Esophagus muscularis mucosa (tissue), 4 donors: Measurements from ENCODE around the gene ZNF343. TPM values are rescaled to one million over a fixed set of nuclear protein-coding genes. Genes with fewer than 3 reads are reported as not detected.

ENCODE experiments used
- DNase-seq: peaks from one replicate; pipeline ENCODE4 v3.0.0-alpha.2; 2017; ENCODE audit errors: extremely low spot score
- H3K27ac ChIP-seq, 4 donors: fragments of 200-600 bp; sonication (generic); replicated peaks in 1 of 4; 1 replicate in 3 of 4; 2 replicates in 1 of 4; pipeline ENCODE4 v1.5.1; 2016 to 2019; ENCODE audit warnings: mild to moderate bottlenecking in 1 of 4
- H3K27me3 ChIP-seq, 4 donors: fragments of 200-600 bp; sonication (generic); one replicate each; pipeline versions ENCODE4 v1.5.1 to v1.6.0; 2016 to 2019
- H3K36me3 ChIP-seq, 4 donors: fragments of 200-600 bp; sonication (generic); one replicate each; pipeline ENCODE4 v1.5.1; 2016 to 2019
- H3K4me1 ChIP-seq, 4 donors: fragments of 200-600 bp; sonication (generic); one replicate each; pipeline ENCODE4 v1.5.1; 2016 to 2019
- H3K4me3 ChIP-seq, 4 donors: fragments of 200-600 bp; sonication (generic); 1 replicate in 2 of 4; 2 replicates in 2 of 4; pipeline ENCODE4 v1.5.1; 2016 to 2019; ENCODE audit warnings: mild to moderate bottlenecking in 4 of 4, moderate library complexity in 1 of 4
- H3K9me3 ChIP-seq, 4 donors: fragments of 200-600 bp; sonication (generic); 1 replicate in 3 of 4; 2 replicates in 1 of 4; pipeline ENCODE4 v1.5.1; 2016 to 2019
- EP300 ChIP-seq: sonication (generic); formaldehyde crosslinking; IDR thresholded peaks from one replicate; pipeline ENCODE4 v1.6.1; 2017; ENCODE audit warnings: antibody characterized with exemption
- POLR2A ChIP-seq: fragments of 450-650 bp; IDR thresholded peaks from one replicate; pipeline ENCODE4 v1.6.1; 2017; ENCODE audit warnings: antibody characterized with exemption, moderate library complexity, mild to moderate bottlenecking, low read depth
- POLR2AphosphoS5 ChIP-seq, 2 donors: sonication (generic); formaldehyde crosslinking; IDR thresholded peaks; one replicate each; pipeline ENCODE4 v1.6.1; 2017; ENCODE audit warnings: antibody characterized with exemption in 2 of 2
- WGBS: methylation state at CpG from one replicate; pipeline ENCODE4 v1.1.5; 2018; 5-methylcytosine and 5-hydroxymethylcytosine counted together
- intact Hi-C: fragments of 100-400 bp; cut with DNase I; formaldehyde crosslinking; loops from one replicate; pipeline ENCODE4 v1.15.1; 2023
- total RNA-seq, 4 donors: library from RNA; depleted of rRNA; stranded (reverse); fragments of >200 nt; gene quantifications; one replicate each; pipeline versions ENCODE4 v1.1.0 to v1.2.1, GENCODE V29; 2016
- TF ChIP-seq, protein P1 (sequence below), 3 experiments: fragments of 200-600 bp in 2 of 3; fragments of 450-650 bp in 1 of 3; sonication (generic) in 2 of 3; IDR thresholded peaks; one replicate each; pipeline ENCODE4 v1.5.1; 2017 to 2019; ENCODE audit warnings: antibody characterized with exemption in 3 of 3, mild to moderate bottlenecking in 2 of 3, moderate library complexity in 1 of 3

ZNF343 gene
- total RNA-seq, 4 donors from 2014 or later = 9.9 to 19.5 (median 16.1) TPM

DNA sequence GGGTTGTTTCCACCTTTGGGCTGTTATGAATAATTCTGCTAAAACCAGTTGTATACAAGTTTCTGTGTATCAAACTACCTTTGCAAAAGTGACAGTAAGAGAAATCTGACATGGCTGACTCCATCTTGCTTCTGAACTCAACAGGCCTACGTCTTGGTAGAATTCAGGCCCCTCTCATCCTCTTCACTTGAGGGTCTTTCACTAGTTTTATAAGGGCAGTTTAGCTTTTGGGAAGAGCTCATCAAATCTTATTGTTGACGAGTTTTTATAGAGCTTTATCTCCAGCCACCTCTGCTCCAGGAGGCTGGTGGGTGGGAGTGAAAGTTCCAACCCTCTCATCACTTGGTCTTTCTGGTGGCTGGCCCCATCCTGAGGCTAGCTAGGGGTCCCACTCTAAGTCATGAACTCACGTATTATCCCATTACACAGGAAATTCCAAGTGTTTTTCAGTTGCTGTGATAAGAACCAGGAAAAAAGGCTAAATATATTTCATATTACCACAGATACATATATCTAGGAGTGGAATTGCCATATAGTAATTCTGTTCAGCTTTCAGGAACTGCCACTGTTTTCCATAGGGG is 49.7 kb downstream of the ZNF343 start:
- H3K4me3 ChIP-seq = no peak overlapping the region
- peaks cover 0 to 7% (median 3%) of the 10 kb centered on the region in 4 donors for H3K4me1 ChIP-seq
- H3K27ac ChIP-seq = no peak overlapping the region
- H3K36me3 ChIP-seq = peaks cover 41 to 63% (median 51%) of the 10 kb centered on the region in 4 donors
- no peaks in the 10 kb centered on the region for H3K27me3 ChIP-seq
- peak; percentile 10 for DNase-seq
- intact Hi-C loops = loop anchor here (10.0 kb wide), 1 partner anchor 674 kb away; no protein-coding TSS in a partner anchor
- TF ChIP-seq, protein P1, sequence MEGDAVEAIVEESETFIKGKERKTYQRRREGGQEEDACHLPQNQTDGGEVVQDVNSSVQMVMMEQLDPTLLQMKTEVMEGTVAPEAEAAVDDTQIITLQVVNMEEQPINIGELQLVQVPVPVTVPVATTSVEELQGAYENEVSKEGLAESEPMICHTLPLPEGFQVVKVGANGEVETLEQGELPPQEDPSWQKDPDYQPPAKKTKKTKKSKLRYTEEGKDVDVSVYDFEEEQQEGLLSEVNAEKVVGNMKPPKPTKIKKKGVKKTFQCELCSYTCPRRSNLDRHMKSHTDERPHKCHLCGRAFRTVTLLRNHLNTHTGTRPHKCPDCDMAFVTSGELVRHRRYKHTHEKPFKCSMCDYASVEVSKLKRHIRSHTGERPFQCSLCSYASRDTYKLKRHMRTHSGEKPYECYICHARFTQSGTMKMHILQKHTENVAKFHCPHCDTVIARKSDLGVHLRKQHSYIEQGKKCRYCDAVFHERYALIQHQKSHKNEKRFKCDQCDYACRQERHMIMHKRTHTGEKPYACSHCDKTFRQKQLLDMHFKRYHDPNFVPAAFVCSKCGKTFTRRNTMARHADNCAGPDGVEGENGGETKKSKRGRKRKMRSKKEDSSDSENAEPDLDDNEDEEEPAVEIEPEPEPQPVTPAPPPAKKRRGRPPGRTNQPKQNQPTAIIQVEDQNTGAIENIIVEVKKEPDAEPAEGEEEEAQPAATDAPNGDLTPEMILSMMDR (IDR thresholded peaks at IDR 0.05) = no peak
- TF ChIP-seq POLR2AphosphoS5 (IDR thresholded peaks at IDR 0.05) (no peak), POLR2A (no peak), EP300 (no peak)
- WGBS = 92% methylated on average over 3 of the region's 3 CpGs
- no peaks in the 10 kb centered on the region for H3K9me3 ChIP-seq

- Histone ChIP-seq H3K36me3 (peaks cover 10 to 33% (median 20%) of the 10 kb centered on the region in 4 donors), H3K27ac (no peak overlapping the region)
- intact Hi-C loops = loop anchor here (10.0 kb wide), 1 partner anchor 671 kb away; no protein-coding TSS in a partner anchor
These were observed 52.8 kb downstream of the ZNF343 start for GRCh38 chr20:2455771-2456497.

GRCh38 chr20:2453792-2454191 is 54.9 kb downstream of the ZNF343 start:
- peaks cover 0 to 11% (median 1%) of the 10 kb centered on the region in 4 donors for H3K36me3 ChIP-seq
- DNase-seq = peak; percentile 21
- H3K27ac ChIP-seq = no peak overlapping the region
- no peaks in the 10 kb centered on the region for H3K9me3 ChIP-seq
- intact Hi-C loops = loop anchor here (5.0 to 10.0 kb wide), 2 partner anchors 246 to 669 kb away; no protein-coding TSS in a partner anchor
- no peak overlapping the region for H3K4me3 ChIP-seq
- TF ChIP-seq EP300 (no peak), POLR2AphosphoS5 (IDR thresholded peaks at IDR 0.05) (no peak), POLR2A (no peak)
- TF ChIP-seq, protein P1 (IDR thresholded peaks at IDR 0.05) = no peak
- H3K4me1 ChIP-seq = peaks cover 0 to 7% (median 3%) of the 10 kb centered on the region in 4 donors
- 89% methylated on average over 3 of the region's 3 CpGs for WGBS
- no peaks in the 10 kb centered on the region for H3K27me3 ChIP-seq

More at GRCh38 chr20:2455771-2456497, 52.8 kb downstream of the ZNF343 start:
- WGBS = 77% methylated on average over 2 of the region's 2 CpGs
- H3K9me3 ChIP-seq = no peaks in the 10 kb centered on the region
- no peaks in the 10 kb centered on the region for H3K27me3 ChIP-seq
- no peak for TF ChIP-seq POLR2AphosphoS5 (IDR thresholded peaks at IDR 0.05)
- TF ChIP-seq POLR2A = no peak
- no peak for TF ChIP-seq EP300
- TF ChIP-seq, protein P1 (IDR thresholded peaks at IDR 0.05) = no peak
- H3K4me3 ChIP-seq = no peak overlapping the region
- DNase-seq = peak; percentile 24
- peaks cover 0 to 7% (median 3%) of the 10 kb centered on the region in 4 donors for H3K4me1 ChIP-seq

DNA sequence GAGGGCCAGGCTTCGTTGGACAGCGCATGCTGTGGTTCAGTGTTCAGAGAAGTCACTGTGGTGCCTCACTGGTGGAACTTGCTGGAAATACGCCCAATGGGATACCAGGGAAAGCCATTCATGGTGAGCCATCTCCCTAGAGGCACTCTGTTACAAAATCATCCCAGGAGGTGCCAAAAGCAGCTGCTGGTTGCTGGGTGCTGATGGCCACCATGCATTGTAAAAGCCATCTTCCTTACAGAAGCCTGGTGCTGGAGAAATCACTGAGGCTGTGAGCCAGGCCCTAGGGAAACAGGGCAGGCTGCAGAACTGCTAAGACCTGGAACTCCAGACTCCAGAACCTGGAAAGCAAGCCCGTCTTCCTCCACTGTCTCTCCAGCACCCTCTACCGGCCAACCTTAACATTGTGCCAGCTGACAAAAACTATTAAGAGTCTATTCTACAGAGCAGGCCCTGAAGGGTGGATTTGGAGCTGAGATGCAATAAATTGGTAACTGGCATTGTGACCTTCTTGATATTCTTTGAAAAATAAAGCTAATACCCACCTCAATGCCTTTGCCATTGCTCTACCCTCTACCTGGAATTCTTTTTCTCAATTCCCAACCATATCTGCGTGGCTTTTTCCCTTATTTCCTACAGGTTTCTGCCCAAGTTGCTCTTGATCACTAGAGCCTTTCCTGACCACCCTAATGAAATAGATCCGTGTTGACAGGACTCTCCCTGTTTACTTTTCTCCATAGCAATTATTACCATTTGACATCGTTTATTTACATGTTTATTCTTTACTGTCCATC is 56.6 kb downstream of the ZNF343 start:
- H3K36me3 ChIP-seq = no peaks in the 10 kb centered on the region
- H3K4me3 ChIP-seq = no peak overlapping the region
- peaks cover 0 to 7% (median 0%) of the 10 kb centered on the region in 4 donors for H3K4me1 ChIP-seq
- intact Hi-C loops = loop anchor here (5.0 to 10.0 kb wide), 2 partner anchors 245 to 667 kb away; no protein-coding TSS in a partner anchor
- H3K27me3 ChIP-seq = no peaks in the 10 kb centered on the region
- WGBS = 66% methylated on average over 7 of the region's 8 CpGs
- H3K27ac ChIP-seq = no peak overlapping the region
- peak; percentile 92 for DNase-seq
- no peaks in the 10 kb centered on the region for H3K9me3 ChIP-seq
- TF ChIP-seq, protein P1 (IDR thresholded peaks at IDR 0.05) = peak; percentile 56 to 90 (median 73)
- no peak for TF ChIP-seq EP300
